HUES64 (cell line): ENCODE results near the gene ROR2. TPM values are rescaled to one million over a fixed set of nuclear protein-coding genes. Genes with fewer than 3 reads are reported as not detected.
A peak's percentile ranks its signal among the peaks of the same experiment; 100 is the strongest.
"Not testable (repeated sequence)": the region's sequence is repeated elsewhere in the genome, so short reads cannot be mapped to it uniquely, and the experiment has no call there.

ENCODE experiments used
- H3K27ac ChIP-seq: 2 replicates; pipeline ENCODE4 v1.7.0; 2013; ENCODE audit warnings: low read depth, low read length, inconsistent platforms
- H3K27me3 ChIP-seq: 2 replicates; pipeline ENCODE4 v1.6.1; 2013; ENCODE audit warnings: mild to moderate bottlenecking, low read length; ENCODE audit not compliant: insufficient read depth
- H3K36me3 ChIP-seq: 2 replicates; pipeline ENCODE4 v1.6.1; 2013; ENCODE audit warnings: mild to moderate bottlenecking, low read length; ENCODE audit not compliant: insufficient read depth
- H3K4me1 ChIP-seq: 2 replicates; pipeline ENCODE4 v1.6.1; 2013; ENCODE audit warnings: mild to moderate bottlenecking, low read length, moderate library complexity; ENCODE audit not compliant: insufficient read depth
- H3K4me3 ChIP-seq: 2 replicates; pipeline ENCODE4 v1.5.1; 2013; ENCODE audit warnings: mild to moderate bottlenecking, low read length, moderate library complexity
- H3K9ac ChIP-seq: 2 replicates; pipeline ENCODE4 v1.6.1; 2013; ENCODE audit warnings: mild to moderate bottlenecking, low read depth, low read length
- H3K9me3 ChIP-seq: 2 replicates; pipeline ENCODE4 v1.6.1; 2013; ENCODE audit warnings: low read depth, low read length; ENCODE audit not compliant: insufficient read depth
- WGBS: fragments of 150-250, 120-280 bp; methylation state at CpG from one replicate; pipeline ENCODE4 v1.1.7; 2013; ENCODE audit warnings: missing lambda C conversion rate; 5-methylcytosine and 5-hydroxymethylcytosine counted together
- polyA plus RNA-seq, 2 experiments: library from polyadenylated mRNA; stranded (reverse); fragments of 50-300 nt; gene quantifications; one replicate each; pipeline ENCODE4 v1.2.3, GENCODE V29; 2013

Gene ROR2
- polyA plus RNA-seq (2013, experiment 1 of 2), result 16.6 TPM
- 22.7 TPM for polyA plus RNA-seq (2013, experiment 2 of 2)

DNA sequence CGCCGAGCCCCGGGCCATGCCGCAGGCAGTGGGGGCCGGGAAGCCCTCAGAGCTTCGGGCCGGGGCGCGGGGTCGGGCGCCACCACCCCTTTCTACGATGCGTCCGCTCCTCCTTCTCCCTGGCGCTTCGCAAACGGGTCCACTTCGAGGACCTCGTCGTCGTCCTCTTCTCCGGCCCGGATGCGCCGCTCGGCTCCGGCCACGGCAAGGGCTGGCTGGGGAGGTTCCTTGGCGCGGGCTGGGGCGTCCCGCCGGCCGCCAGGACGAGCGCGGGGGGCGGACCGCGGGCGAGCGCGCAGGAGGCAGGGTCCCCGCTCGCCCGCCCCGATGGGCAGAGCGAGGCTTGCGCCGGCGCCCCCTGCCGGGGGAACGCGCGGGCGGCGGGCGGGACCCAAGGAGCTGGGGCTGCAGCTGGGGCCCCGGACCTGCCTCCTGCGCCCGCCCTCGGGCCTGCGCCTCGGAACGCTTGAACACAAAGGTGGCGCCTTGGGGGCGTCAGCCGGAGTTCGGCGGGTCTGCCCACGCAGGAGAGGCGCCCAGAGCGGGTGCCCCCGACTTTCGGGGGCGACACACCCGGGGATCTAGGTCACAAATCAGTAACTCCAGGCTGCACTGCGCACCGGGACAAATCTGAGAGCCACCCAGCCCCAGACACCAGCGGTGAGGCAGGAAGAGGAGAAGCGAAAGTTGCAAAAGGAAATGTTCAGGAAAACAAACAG lies at the start of gene ROR2:
TSS of gene ROR2 (minus strand) at position 283 of the 719 bp plus-strand sequence.
- WGBS, result under 1% methylated on average over 81 of the region's 81 CpGs
- Histone ChIP-seq H3K4me1 (peaks cover 27% of the 10 kb centered on the region), H3K27ac (no peak within 1 kb of the TSS), H3K9ac (peak within 1 kb of the TSS; percentile 76), H3K27me3 (peaks cover 48% of the 10 kb centered on the region), H3K4me3 (peak within 1 kb of the TSS; percentile 67), H3K9me3 (peaks cover 2% of the 10 kb centered on the region; the same call in 1 of the 2 replicates), H3K36me3 (no peaks in the 10 kb centered on the region)

- H3K27me3 ChIP-seq, result 0 out of 2 replicates have a peak, but pooled peaks cover 3% of the 10 kb centered on the region
- H3K36me3 ChIP-seq, result no peaks in the 10 kb centered on the region
- no peaks in the 10 kb centered on the region for H3K4me1 ChIP-seq
- no peak overlapping the region for H3K4me3 ChIP-seq
- H3K9ac ChIP-seq, result no peak overlapping the region
- 81% methylated on average over 8 of the region's 8 CpGs for WGBS
- H3K9me3 ChIP-seq, result no peaks in the 10 kb centered on the region
- no peak overlapping the region for H3K27ac ChIP-seq
These were observed 45.1 kb upstream of the ROR2 start for GRCh38 chr9:91995000-91995655.

DNA sequence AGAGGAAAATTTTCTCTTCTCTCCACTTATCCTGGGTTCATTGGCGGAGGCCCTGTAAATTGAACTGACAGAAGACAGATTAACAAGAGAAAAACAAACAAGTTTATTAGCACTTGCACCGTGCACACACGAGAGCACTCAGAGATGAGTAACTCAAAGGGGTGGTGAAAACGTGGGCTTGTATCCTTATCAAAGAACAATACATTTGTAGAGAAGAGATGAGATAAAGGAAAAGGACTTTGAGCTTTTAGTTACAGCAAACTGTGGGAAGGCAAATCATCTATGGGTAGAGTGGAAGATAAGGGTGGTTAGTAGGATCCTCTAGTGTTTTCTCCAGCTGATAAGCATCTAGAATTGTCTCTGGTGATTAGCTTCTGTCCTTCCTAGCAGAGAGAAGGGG lies 44.4 kb upstream of the ROR2 start:
- H3K27me3 ChIP-seq, result 0 out of 2 replicates have a peak, but pooled peaks cover 3% of the 10 kb centered on the region
- H3K27ac ChIP-seq, result no peak overlapping the region
- H3K36me3 ChIP-seq, result no peaks in the 10 kb centered on the region
- 93% methylated on average over 4 of the region's 4 CpGs for WGBS
- H3K9ac ChIP-seq, result no peak overlapping the region
- H3K4me1 ChIP-seq, result no peaks in the 10 kb centered on the region
- H3K9me3 ChIP-seq, result no peaks in the 10 kb centered on the region
- H3K4me3 ChIP-seq, result no peak overlapping the region

DNA sequence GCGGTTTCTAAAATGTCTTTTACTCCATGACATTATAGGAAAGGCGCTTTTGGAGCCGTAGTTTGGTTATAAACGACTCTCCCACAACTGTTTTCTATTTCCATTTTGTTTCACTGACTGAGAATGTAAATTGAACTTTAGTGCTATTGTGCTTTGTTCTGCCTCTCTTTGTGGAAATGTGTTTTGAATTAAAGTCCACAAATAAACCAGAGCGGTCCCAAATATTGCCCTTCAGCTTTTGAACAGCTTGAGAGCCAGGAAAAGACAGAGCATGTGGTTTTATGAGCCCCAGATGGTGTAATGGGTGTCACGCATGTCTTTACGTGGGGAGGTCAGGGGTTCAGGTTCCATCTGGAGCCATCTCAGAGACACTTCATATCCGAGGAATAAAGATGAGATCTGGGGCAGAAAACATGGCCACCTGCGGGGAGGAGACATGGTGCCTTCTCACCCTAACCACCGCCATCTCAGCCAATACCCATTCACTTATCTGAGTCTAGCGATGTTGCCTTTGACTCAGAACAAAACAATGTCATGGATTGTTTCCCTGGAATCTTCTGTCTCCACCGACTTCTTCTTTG lies 42.5 kb upstream of the ROR2 start:
- 89% methylated on average over 11 of the region's 12 CpGs for WGBS
- H3K4me1 ChIP-seq, result no peaks in the 10 kb centered on the region
- no peak overlapping the region for H3K9ac ChIP-seq
- H3K27me3 ChIP-seq, result 0 out of 2 replicates have a peak, but pooled peaks cover 3% of the 10 kb centered on the region
- no peak overlapping the region for H3K4me3 ChIP-seq
- H3K27ac ChIP-seq, result no peak overlapping the region
- no peaks in the 10 kb centered on the region for H3K9me3 ChIP-seq
- no peaks in the 10 kb centered on the region for H3K36me3 ChIP-seq

- no peak overlapping the region for H3K9ac ChIP-seq
- WGBS, result 93% methylated on average over 20 of the region's 20 CpGs
- H3K27ac ChIP-seq, result no peak overlapping the region
- no peaks in the 10 kb centered on the region for H3K4me1 ChIP-seq
- no peaks in the 10 kb centered on the region for H3K36me3 ChIP-seq
- no peak overlapping the region for H3K4me3 ChIP-seq
- 0 out of 2 replicates have a peak, but pooled peaks cover 3% of the 10 kb centered on the region for H3K27me3 ChIP-seq
- H3K9me3 ChIP-seq, result no peaks in the 10 kb centered on the region
These were observed 41.8 kb upstream of the ROR2 start for GRCh38 chr9:91991721-91992341.

GRCh38 chr9:91986248-91986647 lies 36.2 kb upstream of the ROR2 start:
- Histone ChIP-seq H3K27me3 (no peaks in the 10 kb centered on the region), H3K36me3 (no peaks in the 10 kb centered on the region), H3K4me3 (no peak overlapping the region), H3K4me1 (no peaks in the 10 kb centered on the region), H3K27ac (no peak overlapping the region), H3K9ac (no peak overlapping the region), H3K9me3 (peaks cover 6% of the 10 kb centered on the region; the same call in 1 of the 2 replicates)
- WGBS, result 85% methylated on average over 2 of the region's 2 CpGs

GRCh38 chr9:91985692-91986091 lies 35.7 kb upstream of the ROR2 start:
- no peak overlapping the region for H3K9ac ChIP-seq
- H3K36me3 ChIP-seq, result no peaks in the 10 kb centered on the region
- H3K27ac ChIP-seq, result no peak overlapping the region
- peaks cover 6% of the 10 kb centered on the region; the same call in 1 of the 2 replicates for H3K9me3 ChIP-seq
- 85% methylated on average over 2 of the region's 2 CpGs for WGBS
- no peak overlapping the region for H3K4me3 ChIP-seq
- no peaks in the 10 kb centered on the region for H3K4me1 ChIP-seq
- no peaks in the 10 kb centered on the region for H3K27me3 ChIP-seq

DNA sequence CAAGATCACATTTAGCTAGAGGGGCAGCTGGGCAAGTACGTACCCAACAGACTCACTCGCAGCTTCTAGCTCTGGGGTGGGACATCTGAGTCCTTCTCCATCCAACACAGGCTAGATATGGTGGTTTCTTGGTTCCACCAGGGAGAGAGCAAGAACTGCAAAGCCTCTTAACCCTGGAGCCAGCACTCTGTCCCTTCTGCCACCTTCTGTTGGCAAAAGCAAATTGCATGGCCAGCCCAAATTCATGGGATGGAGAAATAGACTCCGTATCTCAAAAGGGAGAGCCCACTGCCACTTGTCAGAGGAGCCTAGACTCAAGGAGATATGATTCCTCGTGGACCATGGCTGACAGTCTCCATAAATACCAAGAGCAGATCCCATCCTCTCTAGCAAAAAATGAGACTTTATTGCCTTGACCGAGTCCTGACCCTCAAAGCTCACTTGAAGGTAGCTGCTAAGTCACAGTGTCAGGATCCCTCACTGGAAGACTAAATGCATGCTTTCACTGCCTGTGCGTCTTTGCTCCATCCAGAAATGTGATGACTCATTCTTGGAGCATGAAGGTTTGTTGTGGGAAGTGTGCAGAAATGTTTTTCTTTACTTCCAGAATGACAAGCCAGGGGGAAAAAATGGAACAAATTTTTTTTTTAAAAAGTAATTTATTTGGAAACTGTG lies 28.8 kb upstream of the ROR2 start:
- no peaks in the 10 kb centered on the region for H3K36me3 ChIP-seq
- H3K4me1 ChIP-seq, result no peaks in the 10 kb centered on the region
- H3K9me3 ChIP-seq, result peaks cover 6% of the 10 kb centered on the region; the same call in 1 of the 2 replicates
- no peak overlapping the region for H3K27ac ChIP-seq
- no peak overlapping the region for H3K4me3 ChIP-seq
- H3K9ac ChIP-seq, result no peak overlapping the region
- no peaks in the 10 kb centered on the region for H3K27me3 ChIP-seq
- WGBS, result 75% methylated on average over 6 of the region's 6 CpGs

DNA sequence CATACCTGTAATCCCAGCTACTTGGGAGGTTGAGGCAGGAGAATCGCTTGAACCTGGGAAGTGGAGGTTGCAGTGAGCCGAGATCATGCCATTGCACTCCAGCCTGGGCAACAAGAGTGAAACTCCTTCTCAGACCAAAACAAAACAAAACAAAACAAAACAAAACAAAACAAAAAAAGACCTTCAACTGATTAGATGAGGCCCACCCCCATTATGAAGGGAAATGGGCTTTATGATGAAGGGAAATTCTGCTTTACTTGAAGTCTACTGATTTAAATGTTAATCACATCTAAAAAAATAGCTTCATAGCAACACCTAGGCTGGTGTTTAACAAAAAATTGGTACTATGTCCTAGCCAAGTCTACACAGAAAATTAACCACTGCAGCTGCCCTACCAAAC lies 25.2 kb upstream of the ROR2 start:
- H3K4me3 ChIP-seq, H3K27ac ChIP-seq, H3K9ac ChIP-seq, H3K27me3 ChIP-seq, H3K9me3 ChIP-seq, H3K4me1 ChIP-seq, H3K36me3 ChIP-seq: not testable (repeated sequence)
- WGBS, result 100% methylated on average over 1 of the region's 2 CpGs

DNA sequence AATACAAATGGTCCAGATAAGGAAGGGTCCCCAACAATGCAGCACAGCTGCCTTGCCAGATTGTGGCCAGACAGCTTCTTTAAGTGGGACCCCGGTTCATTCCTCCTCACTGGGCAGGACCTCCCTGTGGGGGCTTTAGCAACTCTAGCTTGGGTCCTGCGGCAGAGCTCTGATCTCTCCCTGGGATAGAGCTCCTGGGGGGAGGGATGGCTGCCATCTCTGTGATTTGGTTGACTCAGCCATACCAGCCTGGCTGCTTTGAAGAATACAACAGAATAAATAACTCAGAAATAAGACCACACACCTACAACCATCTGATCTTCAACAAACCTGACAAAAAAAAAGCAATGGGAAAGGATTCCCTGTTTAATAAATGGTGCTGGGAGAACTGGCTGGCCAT lies 22.7 kb upstream of the ROR2 start:
- no peak overlapping the region for H3K27ac ChIP-seq
- 55% methylated on average over 2 of the region's 2 CpGs for WGBS
- no peaks in the 10 kb centered on the region for H3K4me1 ChIP-seq

More for the DNA sequence above, 22.7 kb upstream of the ROR2 start:
- Histone ChIP-seq H3K9ac (no peak overlapping the region), H3K4me3 (no peak overlapping the region), H3K36me3 (no peaks in the 10 kb centered on the region), H3K9me3 (no peaks in the 10 kb centered on the region), H3K27me3 (no peaks in the 10 kb centered on the region)
